PFSK-1 (cell line): ENCODE data around the gene MAN1C1.
A peak's percentile ranks its signal among the peaks of the same experiment; 100 is the strongest.

Source experiments
- FOXP2 ChIP-seq: optimal IDR thresholded peaks from 2 replicates; pipeline ENCODE3; 2011; ENCODE audit warnings: borderline replicate concordance, control low read depth, inconsistent platforms; ENCODE audit not compliant: insufficient read depth; ENCODE audit errors: extremely low read length, extremely low read depth
- POLR2AphosphoS5 ChIP-seq: IDR thresholded peaks from 2 replicates; pipeline ENCODE4 v1.6.1; 2012; ENCODE audit warnings: low read depth, mild to moderate bottlenecking, control low read depth, low read length, moderate library complexity
- REST ChIP-seq, 2 experiments: IDR thresholded peaks; 2 replicates each; pipeline versions ENCODE4 v1.6.1 to v1.8.0; 2011 to 2012; ENCODE audit warnings: low read depth in 2 of 2, low read length in 2 of 2, control low read depth in 1 of 2, inconsistent platforms in 1 of 2, mild to moderate bottlenecking in 1 of 2, moderate library complexity in 1 of 2; ENCODE audit not compliant: insufficient read depth in 1 of 2
- SIN3A ChIP-seq: IDR thresholded peaks from 2 replicates; pipeline ENCODE4 v1.6.1; 2012; ENCODE audit warnings: mild to moderate bottlenecking, low read length, moderate library complexity, borderline replicate concordance; ENCODE audit not compliant: insufficient read depth
- TAF1 ChIP-seq: IDR thresholded peaks from 2 replicates; pipeline ENCODE4 v1.6.1; 2012; ENCODE audit warnings: low read length, control low read depth, borderline replicate concordance; ENCODE audit not compliant: insufficient read depth

Gene MAN1C1

GRCh38 chr1:25798666-25799351 lies 182.2 kb downstream of the MAN1C1 start:
- TF ChIP-seq POLR2AphosphoS5 (no peak), SIN3A (no peak), REST (IDR thresholded peaks at IDR 0.05; ENCODE audit: insufficient read depth in 1 of 2, low read depth in 2 of 2, low read length in 2 of 2) (no peak), TAF1 (no peak), FOXP2 (no peak)

GRCh38 chr1:25799352-25799934 lies 182.9 kb downstream of the MAN1C1 start:
- TF ChIP-seq FOXP2, result no peak
- no peak for TF ChIP-seq TAF1
- TF ChIP-seq REST (IDR thresholded peaks at IDR 0.05; ENCODE audit: insufficient read depth in 1 of 2, low read depth in 2 of 2, low read length in 2 of 2), result no peak
- no peak for TF ChIP-seq POLR2AphosphoS5
- TF ChIP-seq SIN3A, result no peak

- TF ChIP-seq POLR2AphosphoS5, result 0 out of 2 replicates have a peak, but pooled peaks have one; percentile 37
- peak; percentile 71 for TF ChIP-seq FOXP2
- no peak for TF ChIP-seq SIN3A
Measured at GRCh38 chr1:25799935-25800702, 183.5 kb downstream of the MAN1C1 start, which contains the start of gene SELENON. Gene SELENON (plus strand): TSS chr1:25800193. CDS start chr1:25800231, 38 bp downstream.

GRCh38 chr1:25800703-25801377 lies 184.2 kb downstream of the MAN1C1 start:
- TF ChIP-seq SIN3A (no peak), TAF1 (no peak), REST (IDR thresholded peaks at IDR 0.05; ENCODE audit: insufficient read depth in 1 of 2, low read depth in 2 of 2, low read length in 2 of 2) (no peak), FOXP2 (no peak), POLR2AphosphoS5 (no peak)

GRCh38 chr1:25802915-25803314 lies 186.3 kb downstream of the MAN1C1 start:
- TF ChIP-seq POLR2AphosphoS5 (no peak), REST (IDR thresholded peaks at IDR 0.05; ENCODE audit: insufficient read depth in 1 of 2, low read depth in 2 of 2, low read length in 2 of 2) (no peak), FOXP2 (no peak), SIN3A (no peak), TAF1 (no peak)
